Mucosa of rectum (tissue), 2 donors: Measurements from ENCODE around the gene YJEFN3.

Experiments
- H3K27ac ChIP-seq, 2 donors: one replicate each; pipeline ENCODE4 v1.7.0; 2013; ENCODE audit warnings: inconsistent platforms in 2 of 2, low read depth in 2 of 2, low read length in 2 of 2
- H3K27me3 ChIP-seq, 2 donors: one replicate each; pipeline ENCODE4 v1.7.0; 2013; ENCODE audit warnings: low read length in 2 of 2; ENCODE audit not compliant: control insufficient read depth in 2 of 2, insufficient read depth in 2 of 2
- H3K36me3 ChIP-seq, 2 donors: one replicate each; pipeline ENCODE4 v1.7.0; 2013; ENCODE audit warnings: low read length in 2 of 2; ENCODE audit not compliant: control insufficient read depth in 2 of 2, insufficient read depth in 2 of 2
- H3K4me1 ChIP-seq, 2 donors: one replicate each; pipeline ENCODE4 v1.7.0; 2013; ENCODE audit warnings: low read length in 2 of 2, mild to moderate bottlenecking in 1 of 2; ENCODE audit not compliant: control insufficient read depth in 2 of 2, insufficient read depth in 2 of 2
- H3K4me3 ChIP-seq, 2 donors: one replicate each; pipeline ENCODE4 v1.7.0; 2013; ENCODE audit warnings: low read length in 2 of 2
- H3K9ac ChIP-seq, 2 donors: one replicate each; pipeline ENCODE4 v1.7.0; 2013; ENCODE audit warnings: low read length in 2 of 2, low read depth in 1 of 2, mild to moderate bottlenecking in 1 of 2
- H3K9me3 ChIP-seq, 2 donors: one replicate each; pipeline ENCODE4 v1.7.0; 2013; ENCODE audit warnings: low read length in 2 of 2; ENCODE audit not compliant: control insufficient read depth in 2 of 2
- donor health status: healthy.
- donor health status: Normal muscosa, but diverticular disease.

The YJEFN3 gene

GRCh38 chr19:19584356-19584755 is 55.6 kb downstream of the YJEFN3 start:
- H3K27me3 ChIP-seq, result no peaks in the 10 kb centered on the region
- no peaks in the 10 kb centered on the region for H3K9me3 ChIP-seq
- H3K27ac ChIP-seq, result no peak overlapping the region
- H3K9ac ChIP-seq, result no peak overlapping the region
- H3K4me3 ChIP-seq, result no peak overlapping the region
- H3K36me3 ChIP-seq, result no peaks in the 10 kb centered on the region
- peaks cover 14 to 15% of the 10 kb centered on the region in 2 donors for H3K4me1 ChIP-seq
